Osteoblast (primary cell): ENCODE data around the gene DYSF. TPM values are rescaled to one million over a fixed set of nuclear protein-coding genes. Genes with fewer than 3 reads are reported as not detected.

Experiments
- DNase-seq: peaks from one replicate; pipeline ENCODE4 v3.0.0; 2011; ENCODE audit warnings: low spot score, mixed read lengths; ENCODE audit not compliant: insufficient read length; ENCODE audit errors: missing footprints
- H2AFZ ChIP-seq: 2 replicates; pipeline ENCODE4 v1.6.0; 2011; ENCODE audit warnings: mild to moderate bottlenecking, low read length
- H3K27ac ChIP-seq: 2 replicates; pipeline ENCODE4 v1.5.1; 2011; ENCODE audit warnings: mild to moderate bottlenecking, low read depth, low read length, moderate library complexity
- H3K27me3 ChIP-seq: 2 replicates; pipeline ENCODE4 v1.6.0; 2012; ENCODE audit warnings: mild to moderate bottlenecking, control low read depth, inconsistent platforms, low read length, moderate library complexity; ENCODE audit not compliant: insufficient read depth
- H3K36me3 ChIP-seq: 2 replicates; pipeline ENCODE4 v1.5.1; 2011; ENCODE audit warnings: mild to moderate bottlenecking, low read length, control low read depth, moderate library complexity; ENCODE audit not compliant: insufficient read depth
- H3K4me1 ChIP-seq: 2 replicates; pipeline ENCODE4 v1.5.1; 2011; ENCODE audit warnings: mild to moderate bottlenecking, low read length, control low read depth, moderate library complexity; ENCODE audit not compliant: insufficient read depth
- H3K4me2 ChIP-seq: 2 replicates; pipeline ENCODE4 v1.6.0; 2011; ENCODE audit warnings: mild to moderate bottlenecking, low read length; ENCODE audit not compliant: insufficient read depth
- H3K4me3 ChIP-seq: fragments of 200-600 bp; sonication (generic); 3 replicates; pipeline ENCODE4 v1.5.1; 2012; ENCODE audit warnings: mild to moderate bottlenecking, low read length, inconsistent platforms; ENCODE audit not compliant: insufficient read depth
- H3K79me2 ChIP-seq: 2 replicates; pipeline ENCODE4 v1.6.0; 2012; ENCODE audit warnings: mild to moderate bottlenecking, low read length, control low read depth, inconsistent platforms; ENCODE audit not compliant: insufficient read depth
- H3K9me3 ChIP-seq: 2 replicates; pipeline ENCODE4 v1.5.1; 2011; ENCODE audit warnings: low read depth, low read length, control low read depth
- H4K20me1 ChIP-seq: 2 replicates; pipeline ENCODE4 v1.6.0; 2012; ENCODE audit warnings: mild to moderate bottlenecking, low read length, control low read depth; ENCODE audit not compliant: insufficient read depth
- total RNA-seq: library from RNA; depleted of rRNA; stranded (reverse); fragments of >200 nt; gene quantifications from 2 replicates; pipeline ENCODE4 v1.2.3, GENCODE V29; 2012
- TF ChIP-seq, protein P1 (sequence below): IDR thresholded peaks from 2 replicates; pipeline ENCODE4 v1.5.1; 2011; ENCODE audit warnings: mild to moderate bottlenecking, low read depth, low read length, moderate library complexity; ENCODE audit errors: extremely low read depth

The DYSF gene
- total RNA-seq, 1 donor, result 4.3 TPM

DNA sequence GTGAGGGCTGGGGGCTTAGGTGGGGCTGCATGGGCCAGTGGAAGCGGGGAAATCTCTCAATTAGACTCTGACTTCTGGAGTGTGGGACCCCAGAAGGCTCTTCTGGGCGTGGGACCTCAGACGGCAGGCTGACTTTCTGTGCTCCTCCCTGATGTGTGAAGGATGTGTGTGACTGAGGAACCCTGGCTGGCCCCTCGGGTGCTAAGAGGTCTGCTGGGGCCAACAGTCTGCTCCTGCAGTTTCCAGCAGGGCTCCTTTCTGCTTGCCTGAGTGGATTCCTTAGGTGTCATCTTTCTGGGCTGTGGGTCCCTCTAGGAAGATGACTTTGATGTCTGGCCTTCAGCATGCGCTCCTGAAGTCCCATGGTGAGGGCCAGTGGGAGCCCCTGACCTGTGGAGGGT is 167.5 kb downstream of the DYSF start:
- Histone ChIP-seq H3K36me3 (no peaks in the 10 kb centered on the region), H3K27ac (no peak overlapping the region), H3K4me3 (no peak overlapping the region), H4K20me1 (no peaks in the 10 kb centered on the region), H2AFZ (no peak overlapping the region), H3K27me3 (peaks cover 15% of the 10 kb centered on the region), H3K4me1 (no peaks in the 10 kb centered on the region), H3K9me3 (no peaks in the 10 kb centered on the region), H3K4me2 (no peak overlapping the region), H3K79me2 (no peaks in the 10 kb centered on the region)
- TF ChIP-seq, protein P1, sequence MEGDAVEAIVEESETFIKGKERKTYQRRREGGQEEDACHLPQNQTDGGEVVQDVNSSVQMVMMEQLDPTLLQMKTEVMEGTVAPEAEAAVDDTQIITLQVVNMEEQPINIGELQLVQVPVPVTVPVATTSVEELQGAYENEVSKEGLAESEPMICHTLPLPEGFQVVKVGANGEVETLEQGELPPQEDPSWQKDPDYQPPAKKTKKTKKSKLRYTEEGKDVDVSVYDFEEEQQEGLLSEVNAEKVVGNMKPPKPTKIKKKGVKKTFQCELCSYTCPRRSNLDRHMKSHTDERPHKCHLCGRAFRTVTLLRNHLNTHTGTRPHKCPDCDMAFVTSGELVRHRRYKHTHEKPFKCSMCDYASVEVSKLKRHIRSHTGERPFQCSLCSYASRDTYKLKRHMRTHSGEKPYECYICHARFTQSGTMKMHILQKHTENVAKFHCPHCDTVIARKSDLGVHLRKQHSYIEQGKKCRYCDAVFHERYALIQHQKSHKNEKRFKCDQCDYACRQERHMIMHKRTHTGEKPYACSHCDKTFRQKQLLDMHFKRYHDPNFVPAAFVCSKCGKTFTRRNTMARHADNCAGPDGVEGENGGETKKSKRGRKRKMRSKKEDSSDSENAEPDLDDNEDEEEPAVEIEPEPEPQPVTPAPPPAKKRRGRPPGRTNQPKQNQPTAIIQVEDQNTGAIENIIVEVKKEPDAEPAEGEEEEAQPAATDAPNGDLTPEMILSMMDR, result no peak
- DNase-seq, result peak; percentile 13

DNA sequence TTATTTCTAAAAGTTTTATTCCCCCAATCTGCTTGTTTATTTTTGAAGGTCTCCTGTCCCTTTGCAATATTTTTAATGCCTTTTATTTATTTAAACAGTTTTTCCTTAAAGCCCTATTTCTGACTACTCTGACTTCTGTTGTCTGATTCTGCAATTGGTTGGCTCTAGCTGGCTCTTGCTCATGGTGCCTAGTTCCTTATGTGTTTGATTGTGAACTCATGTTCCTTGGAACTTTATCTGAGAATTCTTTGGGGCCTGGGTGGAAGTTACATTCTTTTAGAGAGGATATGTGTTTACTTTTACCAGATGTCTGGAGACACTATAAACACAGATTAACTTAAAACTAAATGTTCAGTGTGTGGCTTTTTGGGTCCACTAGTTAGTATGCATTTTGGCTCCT is 175.9 kb downstream of the DYSF start:
- no peaks in the 10 kb centered on the region for H3K79me2 ChIP-seq
- H3K4me1 ChIP-seq, result peaks cover 7% of the 10 kb centered on the region
- H2AFZ ChIP-seq, result no peak overlapping the region
- H3K36me3 ChIP-seq, result no peaks in the 10 kb centered on the region
- no peaks in the 10 kb centered on the region for H4K20me1 ChIP-seq
- no peak overlapping the region for H3K4me2 ChIP-seq
- TF ChIP-seq, protein P1, result no peak
- H3K27ac ChIP-seq, result no peak overlapping the region
- DNase-seq, result no peak
- no peak overlapping the region for H3K4me3 ChIP-seq
- H3K9me3 ChIP-seq, result no peaks in the 10 kb centered on the region
- H3K27me3 ChIP-seq, result peaks cover 25% of the 10 kb centered on the region

- TF ChIP-seq, protein P1, result no peak
- no peaks in the 10 kb centered on the region for H3K36me3 ChIP-seq
- H3K9me3 ChIP-seq, result no peaks in the 10 kb centered on the region
- H2AFZ ChIP-seq, result no peak overlapping the region
- H3K27me3 ChIP-seq, result peaks cover 20% of the 10 kb centered on the region
- no peak overlapping the region for H3K4me3 ChIP-seq
- H4K20me1 ChIP-seq, result no peaks in the 10 kb centered on the region
- no peak for DNase-seq
- peaks cover 7% of the 10 kb centered on the region for H3K4me1 ChIP-seq
- H3K4me2 ChIP-seq, result no peak overlapping the region
- H3K79me2 ChIP-seq, result no peaks in the 10 kb centered on the region
- no peak overlapping the region for H3K27ac ChIP-seq
Observed at GRCh38 chr2:71629771-71630453, 176.6 kb downstream of the DYSF start.

GRCh38 chr2:71630454-71631328 is 177.3 kb downstream of the DYSF start:
- Histone ChIP-seq H3K27ac (no peak overlapping the region), H3K4me2 (peak overlapping the region; percentile 85), H2AFZ (no peak overlapping the region)

More at GRCh38 chr2:71630454-71631328, 177.3 kb downstream of the DYSF start:
- H3K79me2 ChIP-seq, result no peaks in the 10 kb centered on the region
- no peaks in the 10 kb centered on the region for H4K20me1 ChIP-seq
- no peak overlapping the region for H3K4me3 ChIP-seq
- no peaks in the 10 kb centered on the region for H3K36me3 ChIP-seq
- peaks cover 7% of the 10 kb centered on the region for H3K4me1 ChIP-seq
- H3K9me3 ChIP-seq, result no peaks in the 10 kb centered on the region
- DNase-seq, result peak; percentile 51
- TF ChIP-seq, protein P1, result no peak
- peaks cover 13% of the 10 kb centered on the region for H3K27me3 ChIP-seq
